IPS DF 4.7 (cell line): Measurements from ENCODE around the gene TPP1.

Experiments
- DNase-seq: peaks from one replicate; pipeline ENCODE4 v3.0.0-alpha.2; 2013; ENCODE audit warnings: low spot score; ENCODE audit errors: extremely low read depth

TPP1 gene

GRCh38 chr11:6611963-6612212 is 7.3 kb downstream of the TPP1 start:
- DNase-seq, result no peak

DNA sequence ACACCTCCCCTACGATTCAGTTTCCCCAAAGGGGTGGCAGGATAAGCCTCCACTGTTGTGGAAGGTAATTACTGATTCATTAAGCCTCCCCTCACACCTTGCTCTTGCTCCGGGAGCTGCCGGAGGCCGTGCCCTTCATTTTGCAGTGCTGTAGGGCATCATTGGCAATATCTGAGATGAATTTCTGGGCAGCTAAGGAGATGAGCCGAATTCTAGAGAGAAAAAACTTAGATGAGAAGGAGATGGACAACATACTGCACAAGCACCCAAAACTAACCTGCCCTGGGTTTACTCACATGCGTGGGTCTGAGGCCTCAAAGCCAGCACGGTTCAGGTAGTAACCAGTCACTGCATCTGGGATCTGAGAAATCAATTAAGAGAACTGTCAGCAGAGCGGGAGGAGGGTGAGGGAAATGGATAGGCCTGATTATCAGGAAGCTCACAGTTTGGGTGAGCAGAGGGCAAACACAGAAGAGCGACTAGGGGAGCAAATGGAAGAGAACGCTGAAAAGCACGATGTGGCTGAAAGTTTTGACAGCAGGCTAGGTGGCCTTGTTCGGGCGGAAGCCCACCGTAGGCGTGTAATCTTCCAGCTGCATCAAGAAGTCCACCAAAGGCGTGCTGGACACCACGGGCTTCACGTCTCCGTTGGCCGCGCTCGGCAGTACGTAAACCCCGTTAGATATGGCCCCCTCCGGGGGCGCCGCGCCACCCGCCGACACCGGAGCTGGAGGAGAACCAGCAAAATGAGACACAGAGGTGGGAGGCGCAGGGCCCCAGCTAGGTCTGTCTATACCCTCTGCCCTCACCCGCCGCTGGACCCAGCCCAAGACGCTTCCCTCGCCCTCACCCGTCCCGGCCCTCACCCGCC is 7.9 kb downstream of the TPP1 start:
- no peak for DNase-seq

DNA sequence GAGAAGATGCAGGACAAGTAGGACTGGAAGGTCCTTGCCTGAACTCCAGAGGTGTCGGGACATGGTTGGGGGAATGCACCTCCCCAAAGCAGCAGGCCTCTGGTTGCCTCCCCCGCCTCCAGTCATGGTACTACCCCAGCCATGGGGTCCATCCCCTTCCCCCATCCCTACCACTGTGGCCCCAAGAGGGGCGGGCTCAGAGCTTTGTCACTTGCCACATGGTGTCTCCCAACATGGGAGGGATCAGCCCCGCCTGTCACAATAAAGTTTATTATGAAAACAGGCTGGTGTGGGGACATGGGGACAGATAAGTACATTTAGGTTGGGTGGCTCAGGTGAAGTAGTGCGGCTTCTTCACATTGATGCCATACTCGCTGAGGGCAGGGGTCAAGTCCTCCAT is 8.6 kb downstream of the TPP1 start:
- no peak for DNase-seq

GRCh38 chr11:6609502-6610015 is 9.7 kb downstream of the TPP1 start:
- no peak for DNase-seq

- no peak for DNase-seq
Observed at GRCh38 chr11:6608726-6609501, 10.3 kb downstream of the TPP1 start.

- no peak for DNase-seq
Observed at GRCh38 chr11:6608011-6608410, 11.2 kb downstream of the TPP1 start.

DNA sequence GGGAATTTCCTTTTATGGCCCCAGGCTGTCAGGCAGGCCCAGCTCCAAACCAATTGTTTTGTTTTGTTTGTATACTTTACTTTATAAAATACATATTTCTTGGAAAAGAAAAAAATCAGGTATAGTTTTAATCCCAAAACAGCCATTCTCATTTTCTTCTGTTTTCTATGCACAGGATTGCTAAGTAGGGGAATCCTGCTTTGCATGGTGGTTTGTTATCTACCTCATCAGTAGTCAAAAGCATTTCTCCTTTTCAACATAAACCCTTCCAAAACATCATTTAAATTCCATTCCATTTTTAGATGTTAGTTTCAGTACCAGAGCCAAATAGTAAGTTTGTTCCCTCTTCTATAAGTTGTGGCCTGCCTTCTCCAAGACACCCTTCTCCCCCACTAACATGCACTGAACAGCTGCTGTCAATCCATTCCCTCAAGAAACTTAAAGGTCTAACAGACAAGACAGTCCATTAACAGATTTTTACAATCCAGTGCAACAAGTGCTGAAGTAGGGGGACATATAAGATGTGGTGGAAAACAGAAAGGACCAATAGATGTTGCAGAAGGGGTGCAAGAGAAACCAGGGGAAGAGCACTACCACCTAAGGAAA is 11.9 kb downstream of the TPP1 start:
- DNase-seq, result no peak

GRCh38 chr11:6606471-6607189 is 12.6 kb downstream of the TPP1 start:
- no peak for DNase-seq

GRCh38 chr11:6604790-6605189 is 14.4 kb downstream of the TPP1 start:
- no peak for DNase-seq

DNA sequence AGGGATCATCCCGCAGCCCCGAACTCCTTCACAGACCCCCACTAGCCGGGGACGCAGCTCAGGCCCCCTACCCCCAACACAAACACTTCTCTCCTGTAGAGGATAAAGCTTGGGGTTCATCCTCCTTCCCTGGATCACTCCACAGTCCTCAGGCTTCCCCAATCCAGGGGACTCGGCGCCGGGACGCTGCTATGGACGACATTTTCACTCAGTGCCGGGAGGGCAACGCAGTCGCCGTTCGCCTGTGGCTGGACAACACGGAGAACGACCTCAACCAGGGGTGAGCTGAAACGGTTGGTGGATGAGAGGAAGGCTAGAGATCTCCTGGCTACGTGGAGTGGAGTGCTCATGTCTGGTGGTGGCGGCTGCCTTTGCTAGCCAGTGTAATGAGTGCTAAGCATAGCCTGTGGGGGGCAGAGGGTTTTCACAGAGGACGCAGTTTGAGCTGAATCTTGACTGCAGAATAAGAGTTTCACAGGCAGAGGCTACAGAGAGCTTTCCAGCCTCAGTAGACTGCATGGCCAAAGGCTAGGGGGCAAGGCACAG is 15.1 kb downstream of the TPP1 start:
- no peak for DNase-seq

- no peak for DNase-seq
Observed at GRCh38 chr11:6603287-6604080, 15.7 kb downstream of the TPP1 start, which contains the start of the genes ILK and RRP8. Gene ILK, plus strand, starts transcription at chr11:6603774. Its CDS starts 498 bp downstream, at chr11:6604272. Gene RRP8, minus strand, starts transcription at chr11:6603616. Its CDS starts 114 bp downstream, at chr11:6603502.

GRCh38 chr11:6602096-6602940 is 16.9 kb downstream of the TPP1 start:
- DNase-seq, result no peak

DNA sequence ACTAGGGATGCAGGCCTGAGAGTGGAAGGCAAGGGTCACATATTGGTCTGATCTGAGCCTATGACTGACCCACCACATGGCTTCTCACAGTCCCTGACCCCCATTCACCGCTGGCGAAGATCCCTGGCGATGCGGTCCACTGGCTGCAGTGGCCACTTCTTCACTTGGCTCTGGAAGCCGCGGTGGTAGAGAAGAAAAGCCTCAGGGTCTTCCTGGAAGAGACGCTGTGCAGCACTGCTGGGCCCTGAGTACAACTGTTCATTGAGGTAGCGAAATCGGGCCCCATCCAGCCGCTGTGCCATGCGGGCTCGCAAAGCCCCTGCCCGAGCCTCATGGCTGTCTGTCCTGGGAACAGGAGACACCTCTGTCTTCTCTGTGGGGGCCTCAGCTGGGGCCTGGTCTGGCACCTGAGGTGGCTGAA is 18.2 kb downstream of the TPP1 start:
- DNase-seq, result no peak

- DNase-seq, result no peak
Observed at GRCh38 chr11:6599881-6600390, 19.3 kb downstream of the TPP1 start.

- DNase-seq, result no peak
Observed at GRCh38 chr11:6599449-6599848, 19.8 kb downstream of the TPP1 start.

DNA sequence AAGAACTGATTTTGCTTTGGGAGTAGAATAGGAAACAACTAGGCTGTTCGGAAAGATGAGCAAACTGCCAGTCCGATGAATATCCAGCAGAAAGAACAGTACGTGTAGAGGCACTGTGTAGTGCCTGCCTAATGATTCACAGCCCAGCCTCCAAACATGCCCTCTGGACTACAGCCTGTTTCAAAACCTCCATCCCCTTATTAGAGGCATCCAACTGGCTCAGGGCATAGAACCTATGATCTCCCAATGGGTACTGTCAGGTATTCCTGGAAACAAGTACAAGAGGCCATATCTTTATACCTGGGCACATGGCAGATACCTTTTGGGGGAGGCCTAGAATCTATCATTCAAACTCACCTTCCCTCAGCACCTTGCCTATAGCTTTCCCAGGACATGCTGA is 20.7 kb downstream of the TPP1 start:
- no peak for DNase-seq

GRCh38 chr11:6596239-6596877 is 22.9 kb downstream of the TPP1 start:
- no peak for DNase-seq

DNA sequence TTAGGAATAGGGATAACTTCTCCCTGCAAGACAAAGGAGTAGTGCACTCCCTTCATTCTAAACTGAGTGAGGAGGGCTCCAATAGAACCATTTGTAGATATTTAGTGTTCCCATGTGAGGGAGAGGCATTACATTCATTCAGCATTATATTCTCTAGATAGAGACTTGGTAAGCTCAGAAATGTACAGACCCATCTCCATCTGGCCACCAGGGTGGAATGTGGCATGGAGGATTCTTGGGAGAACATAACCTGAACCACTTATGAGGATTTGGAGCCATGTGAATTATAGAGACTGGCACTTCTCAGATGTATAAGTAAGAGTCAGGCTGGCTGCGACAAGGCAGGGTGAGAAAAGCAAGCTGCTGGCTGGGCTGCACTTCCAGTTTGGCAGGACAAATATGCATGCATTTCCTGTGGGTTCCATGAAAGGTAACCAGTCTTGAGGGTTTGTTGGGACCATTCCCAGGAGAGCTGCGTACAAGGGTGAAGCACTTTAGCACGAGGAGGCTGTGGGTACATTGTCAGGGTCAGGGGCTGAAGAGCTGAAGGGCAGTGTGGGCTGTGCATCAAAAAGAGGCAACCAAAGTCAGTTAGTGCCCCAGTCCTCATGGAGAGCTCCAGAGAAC is 25.0 kb downstream of the TPP1 start:
- no peak for DNase-seq
